Stimulated activated CD4-positive, alpha-beta T cell treated with anti-CD3 and anti-CD28 coated beads, Interleukin-12 subunit alpha, Interleukin-12 subunit beta, amount 100 ng/mL, for 4 hours (primary cell): ENCODE measurements around the gene CDC5L.

Source experiments
- DNase-seq: peaks from one replicate; pipeline ENCODE4 v3.0.0-alpha.2; 2020

CDC5L gene

GRCh38 chr6:44375071-44375470 is 12.4 kb upstream of the CDC5L start:
- no peak for DNase-seq

- no peak for DNase-seq
These were observed 10.0 kb upstream of the CDC5L start for GRCh38 chr6:44377484-44377883.

GRCh38 chr6:44377971-44378370 is 9.5 kb upstream of the CDC5L start:
- no peak for DNase-seq

- DNase-seq = no peak
These were observed 5.8 kb upstream of the CDC5L start for GRCh38 chr6:44381739-44382138.

- no peak for DNase-seq
These were observed 1.1 kb upstream of the CDC5L start for GRCh38 chr6:44386364-44386928.

GRCh38 chr6:44386929-44387345 is 569 bp upstream of the CDC5L start:
- no peak for DNase-seq

- no peak for DNase-seq
These were observed 605 bp downstream of the CDC5L start for GRCh38 chr6:44388135-44388487.

- no peak for DNase-seq
These were observed 1.4 kb downstream of the CDC5L start for GRCh38 chr6:44388887-44389286.

GRCh38 chr6:44390158-44390683 is 2.7 kb downstream of the CDC5L start:
- DNase-seq = no peak

GRCh38 chr6:44395501-44395900 is 8.0 kb downstream of the CDC5L start:
- DNase-seq = no peak

- no peak for DNase-seq
These were observed 9.5 kb downstream of the CDC5L start for GRCh38 chr6:44396968-44397367.

- DNase-seq = no peak
These were observed 10.1 kb downstream of the CDC5L start for GRCh38 chr6:44397424-44398164.

GRCh38 chr6:44399991-44400390 is 12.5 kb downstream of the CDC5L start:
- DNase-seq = no peak

GRCh38 chr6:44400572-44400971 is 13.1 kb downstream of the CDC5L start:
- no peak for DNase-seq

GRCh38 chr6:44401138-44401537 is 13.6 kb downstream of the CDC5L start:
- DNase-seq = no peak

- no peak for DNase-seq
These were observed 16.7 kb downstream of the CDC5L start for GRCh38 chr6:44404022-44404714.

- no peak for DNase-seq
These were observed 17.2 kb downstream of the CDC5L start for GRCh38 chr6:44404715-44405099.

- DNase-seq = no peak
These were observed 20.6 kb downstream of the CDC5L start for GRCh38 chr6:44407951-44408670.

GRCh38 chr6:44409207-44409794 is 21.8 kb downstream of the CDC5L start:
- DNase-seq = no peak

- no peak for DNase-seq
These were observed 22.9 kb downstream of the CDC5L start for GRCh38 chr6:44410363-44410762.

- DNase-seq = no peak
These were observed 23.6 kb downstream of the CDC5L start for GRCh38 chr6:44411141-44411540.

- DNase-seq = no peak
These were observed 27.9 kb downstream of the CDC5L start for GRCh38 chr6:44415449-44415848.

- no peak for DNase-seq
These were observed 28.5 kb downstream of the CDC5L start for GRCh38 chr6:44415873-44416502.
